Panc1 (cell line): ENCODE results near the gene ZSCAN26. TPM values are rescaled to one million over a fixed set of nuclear protein-coding genes. Genes with fewer than 3 reads are reported as not detected.

Experiments used
- ATAC-seq: fragments of 200-7000 bp; cut with Tn5 transposase; 2 replicates; pipeline ENCODE4 v1.9.1; 2020; ENCODE audit warnings: mild to moderate bottlenecking, moderate library complexity
- BruUV-seq: library from RNA; stranded (reverse); fragments of 400-500 nt; replicated peaks from 2 replicates; lab custom pipeline; 2021; lab: Mats Ljungman, UMichigan
- CTCF ChIA-PET: fragments of 300-600 bp; sonication (Branson Sonifier 250); formaldehyde crosslinking; loops from one replicate; lab custom pipeline; 2022; ENCODE audit warnings: antibody characterized with exemption; lab: Charles Lee
- POLR2A ChIA-PET: fragments of 300-600 bp; sonication (Branson Sonifier 250); formaldehyde crosslinking; loops from one replicate; lab custom pipeline; 2022; ENCODE audit warnings: antibody characterized with exemption; lab: Charles Lee
- DNase-seq: peaks from one replicate; pipeline ENCODE4 v3.0.0-alpha.2; 2010; ENCODE audit warnings: low read depth, low spot score
- H3K27ac ChIP-seq: 2 replicates; pipeline ENCODE4 v1.5.1; 2011; ENCODE audit warnings: mild to moderate bottlenecking, low read length, inconsistent platforms
- H3K27me3 ChIP-seq: fragments of 200-500 bp; sonication (Bioruptor generic); 2 replicates; pipeline ENCODE4 v1.6.0; 2014; ENCODE audit warnings: low read length, inconsistent platforms; ENCODE audit not compliant: control insufficient read depth, insufficient read depth
- H3K36me3 ChIP-seq: fragments of 200-500 bp; sonication (Bioruptor generic); 2 replicates; pipeline ENCODE4 v1.5.1; 2014; ENCODE audit warnings: inconsistent platforms, mild to moderate bottlenecking, low read length, moderate library complexity; ENCODE audit not compliant: control insufficient read depth, insufficient read depth
- H3K4me1 ChIP-seq: 2 replicates; pipeline ENCODE4 v1.5.1; 2011; ENCODE audit warnings: inconsistent platforms, mild to moderate bottlenecking, low read length, moderate library complexity; ENCODE audit not compliant: control insufficient read depth, insufficient read depth
- H3K4me3 ChIP-seq, 2 experiments: 2 replicates each; pipeline ENCODE4 v1.5.1; 2011 to 2012; ENCODE audit warnings: low read depth in 2 of 2, low read length in 2 of 2, mild to moderate bottlenecking in 2 of 2, inconsistent platforms in 1 of 2, moderate library complexity in 1 of 2
- H3K9me3 ChIP-seq: fragments of 200-500 bp; sonication (Bioruptor generic); 2 replicates; pipeline ENCODE4 v1.5.1; 2014; ENCODE audit warnings: low read depth, mild to moderate bottlenecking, inconsistent platforms, low read length, moderate library complexity; ENCODE audit not compliant: control insufficient read depth, insufficient read depth
- CTCF ChIP-seq: fragments of 450-650 bp; IDR thresholded peaks from 2 replicates; pipeline ENCODE4 v1.5.1; 2017; ENCODE audit warnings: mild to moderate bottlenecking
- POLR2AphosphoS5 ChIP-seq: IDR thresholded peaks from 2 replicates; pipeline ENCODE4 v1.6.1; 2012; ENCODE audit warnings: mild to moderate bottlenecking, low read depth, low read length, moderate library complexity
- SIN3A ChIP-seq: IDR thresholded peaks from 2 replicates; pipeline ENCODE4 v1.6.1; 2012; ENCODE audit warnings: low read depth, mild to moderate bottlenecking, low read length, moderate library complexity, borderline replicate concordance; ENCODE audit not compliant: insufficient read depth
- TCF7L2 ChIP-seq: IDR thresholded peaks from 2 replicates; pipeline ENCODE4 v1.6.1; 2011; ENCODE audit warnings: mild to moderate bottlenecking, low read depth, low read length, inconsistent platforms
- in situ Hi-C: cut with HindIII; loops from 2 replicates; pipeline ENCODE4 v1.10.0; 2016; ENCODE audit warnings: low sequenced_read_pairs, low pct_unique_long_range_greater_than_20kb
- intact Hi-C: fragments of 100-400 bp; cut with micrococcal nuclease; formaldehyde crosslinking; loops from one replicate; pipeline ENCODE4 v1.10.0; 2022; ENCODE audit not compliant: unreplicated experiment
- total RNA-seq: library from RNA; stranded (reverse); gene quantifications from one replicate; pipeline ENCODE4 v1.2.1, GENCODE V29; 2021; ENCODE audit not compliant: unreplicated experiment
- TF ChIP-seq, protein P1 (sequence below), 2 experiments: IDR thresholded peaks; 2 replicates each; pipeline ENCODE4 v1.6.1; 2011 to 2012; ENCODE audit warnings: low read depth in 2 of 2, control low read depth in 1 of 2, low read length in 1 of 2, mild to moderate bottlenecking in 1 of 2, moderate library complexity in 1 of 2; ENCODE audit not compliant: insufficient read depth in 1 of 2

ZSCAN26 gene
- total RNA-seq, 1 experiment from 2014 or later, result 6.6 TPM

GRCh38 chr6:28322661-28323060 is 55.7 kb downstream of the ZSCAN26 start:
- BruUV-seq, result no TSS peak
- intact Hi-C loops, result no loop called here
- Histone ChIP-seq H3K4me3 (no peak overlapping the region), H3K4me1 (no peaks in the 10 kb centered on the region; the same call in 1 of the 2 replicates), H3K9me3 (peaks cover 33% of the 10 kb centered on the region), H3K27me3 (no peaks in the 10 kb centered on the region), H3K27ac (no peak overlapping the region), H3K36me3 (no peaks in the 10 kb centered on the region; the same call in 1 of the 2 replicates)
- TF ChIP-seq, protein P1, sequence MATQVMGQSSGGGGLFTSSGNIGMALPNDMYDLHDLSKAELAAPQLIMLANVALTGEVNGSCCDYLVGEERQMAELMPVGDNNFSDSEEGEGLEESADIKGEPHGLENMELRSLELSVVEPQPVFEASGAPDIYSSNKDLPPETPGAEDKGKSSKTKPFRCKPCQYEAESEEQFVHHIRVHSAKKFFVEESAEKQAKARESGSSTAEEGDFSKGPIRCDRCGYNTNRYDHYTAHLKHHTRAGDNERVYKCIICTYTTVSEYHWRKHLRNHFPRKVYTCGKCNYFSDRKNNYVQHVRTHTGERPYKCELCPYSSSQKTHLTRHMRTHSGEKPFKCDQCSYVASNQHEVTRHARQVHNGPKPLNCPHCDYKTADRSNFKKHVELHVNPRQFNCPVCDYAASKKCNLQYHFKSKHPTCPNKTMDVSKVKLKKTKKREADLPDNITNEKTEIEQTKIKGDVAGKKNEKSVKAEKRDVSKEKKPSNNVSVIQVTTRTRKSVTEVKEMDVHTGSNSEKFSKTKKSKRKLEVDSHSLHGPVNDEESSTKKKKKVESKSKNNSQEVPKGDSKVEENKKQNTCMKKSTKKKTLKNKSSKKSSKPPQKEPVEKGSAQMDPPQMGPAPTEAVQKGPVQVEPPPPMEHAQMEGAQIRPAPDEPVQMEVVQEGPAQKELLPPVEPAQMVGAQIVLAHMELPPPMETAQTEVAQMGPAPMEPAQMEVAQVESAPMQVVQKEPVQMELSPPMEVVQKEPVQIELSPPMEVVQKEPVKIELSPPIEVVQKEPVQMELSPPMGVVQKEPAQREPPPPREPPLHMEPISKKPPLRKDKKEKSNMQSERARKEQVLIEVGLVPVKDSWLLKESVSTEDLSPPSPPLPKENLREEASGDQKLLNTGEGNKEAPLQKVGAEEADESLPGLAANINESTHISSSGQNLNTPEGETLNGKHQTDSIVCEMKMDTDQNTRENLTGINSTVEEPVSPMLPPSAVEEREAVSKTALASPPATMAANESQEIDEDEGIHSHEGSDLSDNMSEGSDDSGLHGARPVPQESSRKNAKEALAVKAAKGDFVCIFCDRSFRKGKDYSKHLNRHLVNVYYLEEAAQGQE (IDR thresholded peaks at IDR 0.05; ENCODE audit: insufficient read depth in 1 of 2, low read depth in 2 of 2, low read length in 1 of 2), result no peak
- TF ChIP-seq SIN3A (no peak), POLR2AphosphoS5 (no peak), TCF7L2 (no peak), CTCF (no peak)
- ChIA-PET CTCF (no interaction called here), POLR2A (no interaction called here)
- no peak for DNase-seq
- in situ Hi-C loops, result no loop called here
- no peak for ATAC-seq

GRCh38 chr6:28323813-28324424 is 57.0 kb downstream of the ZSCAN26 start:
- Histone ChIP-seq H3K4me1 (no peaks in the 10 kb centered on the region; the same call in 1 of the 2 replicates), H3K4me3 (no peak overlapping the region), H3K27me3 (no peaks in the 10 kb centered on the region), H3K36me3 (no peaks in the 10 kb centered on the region; the same call in 1 of the 2 replicates), H3K9me3 (peaks cover 35% of the 10 kb centered on the region), H3K27ac (no peak overlapping the region)
- in situ Hi-C loops, result no loop called here
- TF ChIP-seq SIN3A (no peak), POLR2AphosphoS5 (no peak), CTCF (no peak)
- TF ChIP-seq, protein P1 (IDR thresholded peaks at IDR 0.05; ENCODE audit: insufficient read depth in 1 of 2, low read depth in 2 of 2, low read length in 1 of 2), result no peak
- ChIA-PET CTCF (no interaction called here), POLR2A (interaction anchor here (0.9 kb wide), 1 partner anchor 14 kb away, joined by 3 read pairs; no protein-coding TSS in a partner anchor)
- DNase-seq, result no peak
- no peak for ATAC-seq
- intact Hi-C loops, result no loop called here
- no TSS peak for BruUV-seq
